ENCODE data around the gene C1orf198. TPM values are rescaled to one million over a fixed set of nuclear protein-coding genes. Genes with fewer than 3 reads are reported as not detected.

The C1orf198 gene
- total RNA-seq: 21.4 and 42.7 TPM in 2 replicates

GRCh38 chr1:230867903-230868735, at the start of gene C1orf198:
Gene C1orf198 (minus strand): TSS chr1:230868521. CDS start chr1:230868512, 9 bp downstream.

Other genes with a start within 250 kb of the C1orf198 start
- gene COG2, start 226.0 kb downstream of the C1orf198 start, total RNA-seq: 22.5 and 22.8 TPM in 2 replicates
- gene AGT, start 154.4 kb downstream of the C1orf198 start, total RNA-seq: 1.3 and 2.0 TPM in 2 replicates
- 0.15 TPM in 1 of 2 replicates, not detected in the other for gene CAPN9, start 121.1 kb downstream of the C1orf198 start, total RNA-seq
- 8.8 and 11.8 TPM in 2 replicates for gene TTC13, start 110.3 kb upstream of the C1orf198 start, total RNA-seq
- gene ARV1, start 110.6 kb upstream of the C1orf198 start, total RNA-seq: 13.1 and 20.4 TPM in 2 replicates
- 4.9 and 7.8 TPM in 2 replicates for gene FAM89A, start 171.7 kb upstream of the C1orf198 start, total RNA-seq